Activated T-cell treated with anti-CD3 and anti-CD28 coated beads, Interleukin-2, amount 50 U/mL, for 24 hours (primary cell): ENCODE results near the gene SLC4A2.
A peak's percentile ranks its signal among the peaks of the same experiment; 100 is the strongest.
"Not testable (repeated sequence)": the region's sequence is repeated elsewhere in the genome, so short reads cannot be mapped to it uniquely, and the experiment has no call there.

Experiments
- DNase-seq: peaks from one replicate; pipeline ENCODE4 v3.0.0-alpha.2; 2020
- H3K27ac Mint-ChIP-seq: 2 replicates; pipeline ENCODE4 v1.8.0; 2020; ENCODE audit warnings: mild to moderate bottlenecking, mixed read lengths
- H3K27me3 Mint-ChIP-seq: 2 replicates; pipeline ENCODE4 v1.8.0; 2020; ENCODE audit warnings: mixed read lengths
- H3K36me3 Mint-ChIP-seq: 2 replicates; pipeline ENCODE4 v1.8.0; 2020; ENCODE audit warnings: low read depth, mixed read lengths
- H3K4me1 Mint-ChIP-seq: 2 replicates; pipeline ENCODE4 v1.8.0; 2020; ENCODE audit warnings: low read depth, mixed read lengths
- H3K4me3 Mint-ChIP-seq: 2 replicates; pipeline ENCODE4 v1.8.0; 2020; ENCODE audit warnings: mild to moderate bottlenecking, moderate library complexity, mixed read lengths
- H3K9me3 Mint-ChIP-seq: 2 replicates; pipeline ENCODE4 v1.8.0; 2020; ENCODE audit warnings: mixed read lengths

The SLC4A2 gene

GRCh38 chr7:151032936-151033863 lies 26.2 kb upstream of the SLC4A2 start:
- peaks cover 11% of the 10 kb centered on the region for H3K4me1 Mint-ChIP-seq
- H3K9me3 Mint-ChIP-seq, result no peaks in the 10 kb centered on the region
- H3K27ac Mint-ChIP-seq, result no peak overlapping the region
- no peaks in the 10 kb centered on the region for H3K27me3 Mint-ChIP-seq
- H3K36me3 Mint-ChIP-seq, result peaks cover 76% of the 10 kb centered on the region
- H3K4me3 Mint-ChIP-seq, result no peak overlapping the region
- no peak for DNase-seq

GRCh38 chr7:151033864-151034249 lies 25.5 kb upstream of the SLC4A2 start:
- Mint-ChIP-seq H3K27me3 (no peaks in the 10 kb centered on the region), H3K27ac (no peak overlapping the region), H3K36me3 (peaks cover 71% of the 10 kb centered on the region), H3K9me3 (no peaks in the 10 kb centered on the region), H3K4me1 (peaks cover 13% of the 10 kb centered on the region), H3K4me3 (no peak overlapping the region)
- DNase-seq, result no peak

- Mint-ChIP-seq H3K4me1 (peaks cover 15% of the 10 kb centered on the region), H3K27ac (no peak overlapping the region), H3K9me3 (no peaks in the 10 kb centered on the region), H3K4me3 (no peak overlapping the region), H3K36me3 (peaks cover 68% of the 10 kb centered on the region), H3K27me3 (no peaks in the 10 kb centered on the region)
- no peak for DNase-seq
Observed at GRCh38 chr7:151034312-151035025, 24.9 kb upstream of the SLC4A2 start.

- H3K27ac Mint-ChIP-seq, result no peak overlapping the region
Observed at GRCh38 chr7:151035026-151035717, 24.2 kb upstream of the SLC4A2 start.

GRCh38 chr7:151035902-151036301 lies 23.5 kb upstream of the SLC4A2 start:
- Mint-ChIP-seq H3K4me3 (no peak overlapping the region), H3K27me3 (no peaks in the 10 kb centered on the region), H3K27ac (no peak overlapping the region), H3K4me1 (peaks cover 18% of the 10 kb centered on the region), H3K9me3 (no peaks in the 10 kb centered on the region), H3K36me3 (peaks cover 65% of the 10 kb centered on the region)
- no peak for DNase-seq

More at GRCh38 chr7:151035026-151035717, 24.2 kb upstream of the SLC4A2 start:
- H3K4me1 Mint-ChIP-seq, result peaks cover 18% of the 10 kb centered on the region
- H3K9me3 Mint-ChIP-seq, result no peaks in the 10 kb centered on the region
- H3K4me3 Mint-ChIP-seq, result no peak overlapping the region
- no peaks in the 10 kb centered on the region for H3K27me3 Mint-ChIP-seq
- H3K36me3 Mint-ChIP-seq, result peaks cover 64% of the 10 kb centered on the region
- DNase-seq, result no peak

- Mint-ChIP-seq H3K4me3 (peak overlapping the region; percentile 21), H3K4me1 (peaks cover 18% of the 10 kb centered on the region), H3K27ac (peak overlapping the region; percentile 96)
Observed at GRCh38 chr7:151038951-151039849, 20.2 kb upstream of the SLC4A2 start.

GRCh38 chr7:151039850-151040548 lies 19.4 kb upstream of the SLC4A2 start:
- no peak for DNase-seq
- H3K27ac Mint-ChIP-seq, result peak overlapping the region; percentile 96
- peaks cover 60% of the 10 kb centered on the region for H3K36me3 Mint-ChIP-seq
- no peak overlapping the region for H3K4me3 Mint-ChIP-seq
- H3K4me1 Mint-ChIP-seq, result peaks cover 18% of the 10 kb centered on the region
- no peaks in the 10 kb centered on the region for H3K27me3 Mint-ChIP-seq
- H3K9me3 Mint-ChIP-seq, result no peaks in the 10 kb centered on the region

More at GRCh38 chr7:151038951-151039849, 20.2 kb upstream of the SLC4A2 start:
- Mint-ChIP-seq H3K36me3 (peaks cover 60% of the 10 kb centered on the region), H3K9me3 (no peaks in the 10 kb centered on the region), H3K27me3 (no peaks in the 10 kb centered on the region)
- peak; percentile 82 for DNase-seq

GRCh38 chr7:151040616-151041375 lies 18.6 kb upstream of the SLC4A2 start:
- no peak for DNase-seq
- Mint-ChIP-seq H3K4me1 (peaks cover 18% of the 10 kb centered on the region), H3K4me3 (no peak overlapping the region), H3K27ac (no peak overlapping the region), H3K36me3 (peaks cover 58% of the 10 kb centered on the region), H3K9me3 (no peaks in the 10 kb centered on the region), H3K27me3 (no peaks in the 10 kb centered on the region)

- H3K9me3 Mint-ChIP-seq, H3K27ac Mint-ChIP-seq, H3K4me3 Mint-ChIP-seq, DNase-seq, H3K27me3 Mint-ChIP-seq: not testable (repeated sequence)
- Mint-ChIP-seq H3K36me3 (peaks cover 46% of the 10 kb centered on the region), H3K4me1 (peaks cover 18% of the 10 kb centered on the region)
Observed at GRCh38 chr7:151043449-151043848, 15.9 kb upstream of the SLC4A2 start.

- H3K36me3 Mint-ChIP-seq, result peaks cover 45% of the 10 kb centered on the region
- no peaks in the 10 kb centered on the region for H3K27me3 Mint-ChIP-seq
- H3K27ac Mint-ChIP-seq, result no peak overlapping the region
- no peak for DNase-seq
- peaks cover 13% of the 10 kb centered on the region for H3K4me1 Mint-ChIP-seq
- no peaks in the 10 kb centered on the region for H3K9me3 Mint-ChIP-seq
- no peak overlapping the region for H3K4me3 Mint-ChIP-seq
Observed at GRCh38 chr7:151043959-151044358, 15.4 kb upstream of the SLC4A2 start.

- Mint-ChIP-seq H3K36me3 (peaks cover 45% of the 10 kb centered on the region), H3K9me3 (no peaks in the 10 kb centered on the region), H3K27me3 (no peaks in the 10 kb centered on the region), H3K27ac (no peak overlapping the region), H3K4me3 (no peak overlapping the region), H3K4me1 (no peaks in the 10 kb centered on the region)
- DNase-seq, result no peak
Observed at GRCh38 chr7:151045262-151045661, 14.1 kb upstream of the SLC4A2 start.

- no peaks in the 10 kb centered on the region for H3K27me3 Mint-ChIP-seq
- H3K36me3 Mint-ChIP-seq, result peaks cover 41% of the 10 kb centered on the region
- H3K4me1 Mint-ChIP-seq, result no peaks in the 10 kb centered on the region
- no peaks in the 10 kb centered on the region for H3K9me3 Mint-ChIP-seq
- DNase-seq, result no peak
- H3K4me3 Mint-ChIP-seq, result no peak overlapping the region
- peak overlapping the region; percentile 66 for H3K27ac Mint-ChIP-seq
Observed at GRCh38 chr7:151045967-151046366, 13.4 kb upstream of the SLC4A2 start.
